Suppressor macrophage treated with lipopolysaccharide for 1 hour (primary cell): ENCODE data around the gene LYSMD2.
A peak's percentile ranks its signal among the peaks of the same experiment; 100 is the strongest.
"Not testable (repeated sequence)": the region's sequence is repeated elsewhere in the genome, so short reads cannot be mapped to it uniquely, and the experiment has no call there.

Experiments
- DNase-seq, 3 donors: peaks; one replicate each; pipeline ENCODE4 v3.0.0-alpha.2; 2020 to 2022

LYSMD2 gene

GRCh38 chr15:51737522-51738305 lies at the start of gene LYSMD2:
Gene LYSMD2 (minus strand): TSS chr15:51737655. CDS start chr15:51737622, 33 bp downstream.
- peak; percentile 84 to 94 (median 87) for DNase-seq

- not testable (repeated sequence) for DNase-seq
Measured at GRCh38 chr15:51787130-51787529, 49.7 kb upstream of the LYSMD2 start.

- DNase-seq = no peak
Measured at GRCh38 chr15:51783967-51784366, 46.5 kb upstream of the LYSMD2 start.

- DNase-seq = peak in 1 of 3 donors; percentile 26
Measured at GRCh38 chr15:51782357-51782896, 45.0 kb upstream of the LYSMD2 start.

- no peak for DNase-seq
Measured at GRCh38 chr15:51781506-51781905, 44.1 kb upstream of the LYSMD2 start.

- DNase-seq = no peak
Measured at GRCh38 chr15:51780636-51781035, 43.2 kb upstream of the LYSMD2 start.

GRCh38 chr15:51776952-51777569 lies 39.6 kb upstream of the LYSMD2 start:
- DNase-seq = peak; percentile 89 to 93 (median 90)

GRCh38 chr15:51775967-51776816 lies 38.7 kb upstream of the LYSMD2 start:
- DNase-seq = peak; percentile 74 to 75 (median 74)

- no peak for DNase-seq
Measured at GRCh38 chr15:51774916-51775315, 37.5 kb upstream of the LYSMD2 start.

GRCh38 chr15:51771773-51772172 lies 34.3 kb upstream of the LYSMD2 start:
- peak in 1 of 3 donors; percentile 42 for DNase-seq

GRCh38 chr15:51770902-51771301 lies 33.4 kb upstream of the LYSMD2 start:
- DNase-seq = no peak

- DNase-seq = peak in 1 of 3 donors; percentile 26
Measured at GRCh38 chr15:51768018-51768417, 30.6 kb upstream of the LYSMD2 start.

- peak in 2 of 3 donors; percentile 46 to 54 for DNase-seq
Measured at GRCh38 chr15:51766341-51766740, 28.9 kb upstream of the LYSMD2 start.

GRCh38 chr15:51765751-51766150 lies 28.3 kb upstream of the LYSMD2 start:
- DNase-seq = no peak

GRCh38 chr15:51760805-51761204 lies 23.4 kb upstream of the LYSMD2 start:
- no peak for DNase-seq

- no peak for DNase-seq
Measured at GRCh38 chr15:51759557-51760070, 22.2 kb upstream of the LYSMD2 start.

GRCh38 chr15:51758645-51759044 lies 21.2 kb upstream of the LYSMD2 start:
- DNase-seq = no peak

- no peak for DNase-seq
Measured at GRCh38 chr15:51757450-51757849, 20.0 kb upstream of the LYSMD2 start.

- DNase-seq = peak; percentile 61 to 87 (median 87)
Measured at GRCh38 chr15:51756482-51756881, 19.0 kb upstream of the LYSMD2 start.

GRCh38 chr15:51755790-51756189 lies 18.3 kb upstream of the LYSMD2 start:
- DNase-seq = peak in 1 of 3 donors; percentile 45

GRCh38 chr15:51754267-51754666 lies 16.8 kb upstream of the LYSMD2 start:
- DNase-seq = no peak

GRCh38 chr15:51752888-51753287 lies 15.4 kb upstream of the LYSMD2 start:
- peak; percentile 59 to 71 (median 66) for DNase-seq
